Astrocyte of the cerebellum (primary cell): ENCODE measurements around the gene ADCY1.

ENCODE experiments used
- DNase-seq: peaks from one replicate; pipeline ENCODE4 v3.0.0-alpha.2; 2011; ENCODE audit warnings: low read depth
- H3K4me3 ChIP-seq: 2 replicates; pipeline ENCODE4 v1.5.1; 2011; ENCODE audit warnings: mild to moderate bottlenecking, low read depth, low read length, moderate library complexity
- in situ Hi-C: cut with HindIII; loops from 2 replicates; pipeline ENCODE4 v1.10.0; 2017; ENCODE audit warnings: low sequenced_read_pairs
- TF ChIP-seq, protein P1 (sequence below): IDR thresholded peaks from 2 replicates; pipeline ENCODE4 v1.5.1; 2012; ENCODE audit warnings: low read length, low read depth, moderate library complexity, mild to moderate bottlenecking; ENCODE audit errors: missing control alignments

Gene ADCY1

DNA sequence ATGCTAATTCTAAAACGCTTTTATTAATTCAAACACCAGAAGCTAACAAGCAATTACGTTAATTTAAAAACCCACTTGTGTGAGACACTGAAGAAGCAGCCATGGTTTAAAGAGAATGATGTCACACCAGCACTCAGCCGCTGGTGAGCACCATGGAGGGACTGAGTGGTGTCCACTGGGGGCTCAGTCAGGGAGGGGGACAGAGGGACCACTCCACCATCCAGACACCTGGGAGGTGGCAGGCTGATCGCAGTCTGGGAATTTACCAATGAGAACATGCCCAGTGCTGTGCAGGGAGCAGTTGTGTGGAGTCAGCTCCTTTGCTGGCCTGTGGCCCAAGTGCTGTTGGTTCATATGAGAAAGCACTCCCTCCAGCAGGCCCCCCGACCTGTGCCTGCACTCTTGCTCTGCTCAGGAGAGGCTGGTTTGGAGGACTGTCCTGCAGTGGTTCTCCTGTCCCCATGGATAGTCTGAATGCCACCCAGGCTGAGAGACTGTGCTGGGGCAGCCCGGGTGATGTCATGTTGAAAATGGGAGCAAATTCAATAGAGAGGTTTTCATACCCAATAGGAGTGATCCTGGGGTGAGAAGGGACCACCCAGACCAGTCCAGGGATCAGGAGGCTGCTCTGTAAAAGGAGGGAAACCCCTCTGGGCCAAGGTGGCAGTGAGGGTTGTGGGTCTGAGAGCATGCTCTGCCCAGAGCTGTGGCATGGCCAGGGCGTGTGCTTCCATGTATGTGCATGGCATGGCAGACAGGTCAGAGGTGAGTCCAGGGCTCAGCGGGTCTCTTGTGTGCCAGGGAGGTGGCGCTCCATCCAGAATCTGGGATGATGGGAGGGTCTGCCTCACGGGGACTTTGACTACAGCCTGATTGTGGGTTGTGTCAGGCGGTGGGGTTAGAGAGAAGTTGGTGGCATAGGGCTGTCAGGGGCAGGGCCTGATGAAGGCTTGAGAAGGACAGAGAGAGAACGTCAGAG, 12.7 kb downstream of the ADCY1 start:
- TF ChIP-seq, protein P1, sequence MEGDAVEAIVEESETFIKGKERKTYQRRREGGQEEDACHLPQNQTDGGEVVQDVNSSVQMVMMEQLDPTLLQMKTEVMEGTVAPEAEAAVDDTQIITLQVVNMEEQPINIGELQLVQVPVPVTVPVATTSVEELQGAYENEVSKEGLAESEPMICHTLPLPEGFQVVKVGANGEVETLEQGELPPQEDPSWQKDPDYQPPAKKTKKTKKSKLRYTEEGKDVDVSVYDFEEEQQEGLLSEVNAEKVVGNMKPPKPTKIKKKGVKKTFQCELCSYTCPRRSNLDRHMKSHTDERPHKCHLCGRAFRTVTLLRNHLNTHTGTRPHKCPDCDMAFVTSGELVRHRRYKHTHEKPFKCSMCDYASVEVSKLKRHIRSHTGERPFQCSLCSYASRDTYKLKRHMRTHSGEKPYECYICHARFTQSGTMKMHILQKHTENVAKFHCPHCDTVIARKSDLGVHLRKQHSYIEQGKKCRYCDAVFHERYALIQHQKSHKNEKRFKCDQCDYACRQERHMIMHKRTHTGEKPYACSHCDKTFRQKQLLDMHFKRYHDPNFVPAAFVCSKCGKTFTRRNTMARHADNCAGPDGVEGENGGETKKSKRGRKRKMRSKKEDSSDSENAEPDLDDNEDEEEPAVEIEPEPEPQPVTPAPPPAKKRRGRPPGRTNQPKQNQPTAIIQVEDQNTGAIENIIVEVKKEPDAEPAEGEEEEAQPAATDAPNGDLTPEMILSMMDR, result no peak
- DNase-seq, result no peak
- H3K4me3 ChIP-seq, result no peak overlapping the region
- in situ Hi-C loops, result no loop called here

DNA sequence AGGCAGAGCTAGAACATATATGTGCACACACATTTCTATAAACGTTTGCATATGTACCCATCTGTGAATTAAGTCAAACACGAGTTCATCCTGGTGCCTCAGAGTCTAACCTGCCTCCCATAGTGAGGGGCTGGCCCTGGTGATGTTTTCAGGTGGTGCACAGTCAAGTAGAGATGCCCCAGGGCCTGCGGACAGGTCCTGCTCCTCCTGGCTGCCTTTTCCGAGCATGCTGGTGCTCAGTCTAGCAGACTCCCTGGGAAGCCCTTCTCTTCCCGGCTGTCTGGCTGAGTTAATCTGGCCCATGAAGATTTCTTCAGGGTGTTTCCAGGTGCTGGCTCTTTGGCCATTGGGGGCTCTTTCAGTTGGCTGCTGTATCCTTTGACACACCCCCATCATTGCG, 14.3 kb downstream of the ADCY1 start:
- DNase-seq, result no peak
- no peak overlapping the region for H3K4me3 ChIP-seq
- TF ChIP-seq, protein P1, result no peak
- in situ Hi-C loops, result no loop called here

DNA sequence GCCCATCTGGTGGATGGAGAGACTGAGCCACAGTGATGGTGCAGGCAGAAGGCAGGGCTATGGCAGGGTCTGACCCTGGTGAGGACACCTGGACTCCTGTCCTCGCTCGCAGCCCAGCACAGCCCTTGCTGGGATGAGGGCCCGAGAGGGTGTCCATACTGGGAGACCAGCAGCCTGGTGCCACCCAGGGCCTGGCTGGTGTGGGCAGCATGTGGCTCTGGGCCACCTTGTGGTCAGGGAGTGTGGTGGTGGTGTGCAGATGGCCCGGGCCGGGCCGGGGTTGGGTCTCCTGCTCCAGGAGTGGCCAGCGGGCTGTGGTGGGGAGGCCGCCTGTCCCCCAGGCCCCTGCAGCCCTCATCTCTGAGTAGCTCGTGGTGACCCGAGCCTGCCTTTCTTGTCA, 14.9 kb downstream of the ADCY1 start:
- TF ChIP-seq, protein P1, result no peak
- DNase-seq, result no peak
- in situ Hi-C loops, result no loop called here
- no peak overlapping the region for H3K4me3 ChIP-seq

DNA sequence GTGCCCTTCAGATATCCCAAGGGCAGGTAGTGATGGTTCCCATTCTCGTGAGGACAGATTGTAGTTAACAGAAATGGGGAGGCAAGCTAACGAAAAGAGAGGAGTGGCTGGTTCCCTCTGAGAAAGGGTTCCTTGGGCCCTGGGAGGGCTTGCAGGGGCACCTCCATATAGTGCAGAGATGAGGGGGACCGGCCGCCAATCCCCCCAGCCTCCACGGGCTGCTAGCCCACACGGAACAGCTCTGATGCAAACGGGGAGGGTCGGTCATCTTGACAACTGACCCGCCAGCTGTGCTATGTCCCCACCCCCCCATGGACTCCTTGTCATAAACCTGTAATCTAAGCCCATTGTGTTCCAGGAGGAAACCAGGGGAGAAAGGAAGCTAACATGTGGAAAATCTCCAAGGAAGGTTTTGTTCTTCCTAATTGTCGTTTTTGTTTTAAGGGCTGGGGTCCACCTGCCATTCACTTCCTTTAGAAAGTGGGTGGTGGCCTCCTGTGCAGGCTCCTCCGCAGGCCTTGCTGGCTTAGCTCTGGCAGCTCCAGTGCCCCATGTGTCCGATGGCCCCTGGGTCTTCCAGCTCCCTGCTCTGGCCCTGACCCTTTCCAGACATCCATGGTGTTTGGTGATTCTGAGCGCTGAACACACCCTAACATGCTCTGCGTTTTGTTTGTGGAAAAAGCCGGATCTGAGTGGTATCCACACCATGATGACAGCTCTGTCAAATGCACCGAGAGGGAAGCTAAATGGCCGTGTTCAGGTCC, 15.9 kb downstream of the ADCY1 start:
- TF ChIP-seq, protein P1, result no peak
- no peak overlapping the region for H3K4me3 ChIP-seq
- in situ Hi-C loops, result no loop called here
- DNase-seq, result no peak

DNA sequence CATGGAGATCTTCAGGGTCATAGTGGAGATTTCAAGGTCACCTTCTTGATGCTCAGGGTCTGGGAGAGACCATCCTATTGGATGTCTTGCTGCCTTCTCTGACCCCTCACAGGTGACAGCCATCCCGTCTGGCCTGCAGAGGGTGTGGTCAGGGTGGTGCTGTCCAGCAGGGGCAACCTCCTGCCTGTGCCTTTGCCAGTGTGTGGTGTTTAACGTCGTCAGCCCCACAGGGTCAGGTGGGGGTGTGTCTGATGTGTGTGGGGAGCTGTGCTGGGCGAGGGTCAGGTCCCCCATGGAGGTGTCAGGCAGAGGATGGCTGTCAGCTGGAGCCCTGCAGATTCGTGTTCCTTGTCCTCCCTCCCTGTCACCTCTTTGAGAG, 16.5 kb downstream of the ADCY1 start:
- H3K4me3 ChIP-seq, result no peak overlapping the region
- in situ Hi-C loops, result no loop called here
- TF ChIP-seq, protein P1, result no peak
- DNase-seq, result no peak

DNA sequence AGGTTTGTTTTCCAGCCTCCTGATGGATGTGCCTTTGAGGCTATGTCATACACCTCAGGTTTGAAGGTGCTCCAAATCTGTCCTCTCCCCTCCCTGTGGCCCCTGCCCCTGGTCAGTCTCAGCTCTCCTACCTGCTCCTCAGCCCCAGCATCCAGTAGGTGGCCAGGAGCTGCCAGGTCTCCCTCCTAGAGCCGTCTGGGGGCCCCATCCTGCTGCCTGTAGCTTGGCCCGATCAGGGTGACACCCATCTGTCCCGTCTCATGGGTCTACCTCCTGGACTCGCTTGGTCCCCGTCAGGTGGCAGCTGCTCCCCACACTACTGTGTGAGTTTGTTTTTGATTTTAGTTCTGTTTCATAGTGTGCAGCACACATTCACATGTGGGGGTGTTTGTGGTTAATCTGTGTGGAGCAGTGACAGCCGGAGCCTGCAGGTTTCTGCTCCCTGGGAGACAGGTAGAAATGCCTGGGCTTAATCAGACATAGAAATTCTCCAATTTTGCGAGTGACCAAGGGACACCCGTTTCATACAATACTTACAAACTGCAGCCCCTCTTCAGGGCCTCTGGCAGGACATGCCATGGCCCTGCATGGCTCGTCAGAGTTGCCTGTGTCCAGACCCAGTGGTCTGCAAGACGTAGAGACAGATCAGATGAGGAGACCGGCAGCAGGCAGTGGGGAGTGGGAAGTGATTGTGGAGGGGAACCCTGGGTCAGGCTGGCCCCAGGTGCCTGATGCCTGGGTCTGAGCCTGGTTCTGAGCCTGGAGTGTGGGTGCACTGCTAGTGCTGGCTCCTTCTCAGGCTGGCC, 17.1 kb downstream of the ADCY1 start:
- in situ Hi-C loops, result no loop called here
- no peak overlapping the region for H3K4me3 ChIP-seq
- TF ChIP-seq, protein P1, result no peak
- DNase-seq, result no peak
